HuH-7.5 (cell line): ENCODE results near the gene ASTL.
"Not testable (repeated sequence)": the region's sequence is repeated elsewhere in the genome, so short reads cannot be mapped to it uniquely, and the experiment has no call there.

Experiments used
- DNase-seq: peaks from one replicate; pipeline ENCODE4 v3.0.0; 2011; ENCODE audit warnings: low spot score

ASTL gene

DNA sequence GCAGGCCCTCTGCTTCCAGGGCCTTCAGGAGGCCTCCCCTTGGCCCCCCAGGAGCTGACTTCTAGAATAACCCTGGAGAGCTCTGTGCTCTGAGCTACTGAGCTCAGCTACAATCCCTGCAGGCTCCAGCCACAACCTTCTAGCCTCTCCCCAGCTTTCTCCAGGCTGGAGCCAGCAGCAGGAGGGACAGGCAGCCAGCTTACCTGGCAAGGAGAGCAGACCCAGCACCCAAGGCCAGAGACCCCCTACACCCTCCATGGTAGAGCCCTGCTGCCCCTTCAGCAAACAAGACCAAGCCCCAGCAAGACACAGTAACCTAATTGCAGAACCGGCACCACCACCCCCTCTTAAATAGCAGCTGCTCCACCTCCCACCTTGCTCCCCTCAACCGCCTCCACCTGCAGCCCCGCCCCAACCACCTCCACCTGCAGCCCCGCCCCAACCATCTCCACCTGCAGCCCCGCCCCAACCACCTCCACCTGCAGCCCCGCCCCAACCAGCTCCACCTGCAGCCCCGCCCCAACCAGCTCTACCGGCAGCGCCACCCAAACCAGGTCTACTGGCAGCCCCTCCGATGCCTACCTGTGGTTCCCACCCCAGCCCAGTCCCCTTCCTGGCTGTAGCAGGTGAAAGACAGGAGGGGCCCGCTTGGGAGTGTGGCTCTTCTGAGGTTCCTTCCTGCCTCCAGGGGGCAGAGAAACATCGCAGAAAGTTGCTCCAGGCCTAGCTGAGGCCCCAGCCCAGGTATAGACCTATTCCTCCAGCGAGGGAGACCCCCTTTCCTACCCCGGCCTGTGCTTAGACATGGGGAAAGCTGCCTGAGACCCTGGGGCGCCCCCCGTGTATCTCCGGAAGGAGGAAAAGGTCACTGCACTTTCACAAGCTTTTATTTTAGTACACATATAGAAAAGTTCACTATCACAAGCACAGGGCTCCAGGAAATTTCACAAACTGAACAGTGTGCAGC is at the start of gene ASTL:
TSS of gene ASTL (minus strand) at position 324 of the 967 bp plus-strand sequence. CDS start at position 258, 66 bp downstream.
- DNase-seq: peak; percentile 76

- no peak for DNase-seq
Measured at GRCh38 chr2:96186562-96186961, 48.3 kb upstream of the ASTL start.

DNA sequence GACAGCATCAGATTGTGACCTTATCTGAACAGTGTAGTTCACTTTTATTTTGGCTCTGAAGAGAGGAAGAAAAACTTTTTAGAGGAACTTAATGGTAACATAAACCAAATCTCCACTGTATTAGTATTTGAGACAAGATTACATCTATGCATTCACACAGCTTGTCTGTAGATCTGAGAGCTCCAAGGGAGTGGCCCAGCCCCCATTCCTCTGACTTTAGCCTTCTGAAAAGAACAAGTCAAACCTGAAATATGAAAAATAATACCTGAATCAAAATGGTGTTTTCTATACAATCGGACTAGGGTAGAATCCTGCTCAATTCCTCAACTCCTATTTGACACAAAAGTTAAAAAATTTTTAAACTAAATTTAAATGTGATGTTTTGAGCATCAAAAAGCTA is 47.2 kb upstream of the ASTL start:
- DNase-seq: no peak

GRCh38 chr2:96184989-96185388 is 46.7 kb upstream of the ASTL start:
- no peak for DNase-seq

DNA sequence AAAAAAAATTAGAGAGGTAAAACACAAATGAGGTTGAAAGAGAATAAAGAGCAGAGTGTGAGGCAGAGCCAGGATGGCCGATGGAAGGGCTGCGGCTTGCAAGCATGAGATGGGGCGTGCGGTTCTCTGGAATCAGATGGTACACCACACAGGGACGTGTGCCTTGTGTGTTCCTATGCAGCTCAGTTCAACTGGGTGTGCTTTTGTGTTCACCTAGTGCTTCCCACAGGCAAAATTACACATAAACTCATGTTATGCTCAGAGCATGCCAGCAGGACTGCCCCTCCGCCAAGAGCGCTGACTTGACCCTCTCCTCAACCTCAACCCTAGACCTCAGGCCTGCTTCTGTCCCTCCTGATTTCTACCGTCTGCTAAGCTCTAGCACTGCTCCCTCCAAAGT is 45.9 kb upstream of the ASTL start:
- DNase-seq: no peak

DNA sequence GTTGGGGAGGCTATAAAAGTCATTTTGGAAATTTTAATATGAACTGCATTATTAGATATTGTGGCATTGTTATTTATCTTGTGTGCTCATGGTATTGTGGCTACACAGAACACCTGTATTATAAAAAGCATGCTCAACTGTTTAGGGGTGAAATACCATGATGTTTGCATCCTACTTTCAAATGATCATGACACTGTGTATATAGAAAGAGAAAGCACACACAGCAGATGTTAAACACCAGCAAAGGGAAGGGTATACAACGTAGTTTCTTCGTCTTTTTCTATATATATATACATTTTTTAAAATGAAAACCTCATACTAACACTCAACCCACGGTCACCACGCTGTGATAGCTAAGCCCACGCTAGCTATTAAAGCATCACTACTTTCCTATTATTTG is 43.2 kb upstream of the ASTL start:
- no peak for DNase-seq

DNA sequence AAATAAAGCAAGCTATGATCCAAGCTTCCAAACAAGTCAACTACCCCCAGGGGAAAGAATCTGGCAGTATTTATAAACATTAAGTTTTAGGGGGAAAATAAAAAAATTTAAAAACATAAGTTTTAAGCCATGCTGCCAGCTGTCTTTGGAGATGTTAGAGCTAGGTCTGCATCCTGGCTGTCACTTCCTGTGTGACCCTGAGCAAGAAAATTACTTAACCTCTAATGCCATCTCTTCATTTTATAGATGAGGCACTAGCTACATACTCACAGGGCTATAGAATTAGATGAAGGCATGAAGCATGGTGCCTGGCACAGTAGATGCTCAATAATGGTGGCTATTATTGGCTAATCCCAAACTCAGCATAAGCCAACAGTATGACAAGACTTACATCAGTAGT is 42.2 kb upstream of the ASTL start:
- no peak for DNase-seq

- DNase-seq: no peak
Measured at GRCh38 chr2:96180002-96180401, 41.7 kb upstream of the ASTL start.

- DNase-seq: no peak
Measured at GRCh38 chr2:96176661-96177060, 38.4 kb upstream of the ASTL start.

- DNase-seq: no peak
Measured at GRCh38 chr2:96175951-96176350, 37.6 kb upstream of the ASTL start.

GRCh38 chr2:96174251-96175144 is 36.2 kb upstream of the ASTL start:
- DNase-seq: peak; percentile 76

DNA sequence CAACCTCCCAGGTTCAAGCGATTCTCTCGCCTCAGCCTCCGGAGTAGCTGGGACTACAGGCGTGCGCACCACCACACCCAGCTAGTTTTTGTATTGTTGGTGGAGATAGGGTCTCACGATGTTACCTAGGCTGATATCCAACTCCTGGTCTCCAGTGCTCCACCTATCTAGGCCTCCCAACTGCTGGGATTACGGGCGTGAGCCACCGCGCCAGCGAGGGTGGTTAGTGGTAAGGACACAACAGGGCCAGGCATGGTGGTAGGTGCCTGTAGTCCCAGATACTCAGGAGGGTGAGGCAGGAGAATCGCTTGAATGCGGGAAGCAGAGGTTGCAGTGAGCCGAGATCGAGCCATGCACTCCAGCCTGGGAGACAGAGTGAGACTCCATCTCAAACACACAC is 33.5 kb upstream of the ASTL start:
- no peak for DNase-seq

- no peak for DNase-seq
Measured at GRCh38 chr2:96170626-96171025, 32.3 kb upstream of the ASTL start.

GRCh38 chr2:96169868-96170507 is 31.7 kb upstream of the ASTL start:
- no peak for DNase-seq

GRCh38 chr2:96167407-96168013 is 29.2 kb upstream of the ASTL start:
- DNase-seq: no peak

GRCh38 chr2:96164459-96165184 is 26.3 kb upstream of the ASTL start:
- no peak for DNase-seq

DNA sequence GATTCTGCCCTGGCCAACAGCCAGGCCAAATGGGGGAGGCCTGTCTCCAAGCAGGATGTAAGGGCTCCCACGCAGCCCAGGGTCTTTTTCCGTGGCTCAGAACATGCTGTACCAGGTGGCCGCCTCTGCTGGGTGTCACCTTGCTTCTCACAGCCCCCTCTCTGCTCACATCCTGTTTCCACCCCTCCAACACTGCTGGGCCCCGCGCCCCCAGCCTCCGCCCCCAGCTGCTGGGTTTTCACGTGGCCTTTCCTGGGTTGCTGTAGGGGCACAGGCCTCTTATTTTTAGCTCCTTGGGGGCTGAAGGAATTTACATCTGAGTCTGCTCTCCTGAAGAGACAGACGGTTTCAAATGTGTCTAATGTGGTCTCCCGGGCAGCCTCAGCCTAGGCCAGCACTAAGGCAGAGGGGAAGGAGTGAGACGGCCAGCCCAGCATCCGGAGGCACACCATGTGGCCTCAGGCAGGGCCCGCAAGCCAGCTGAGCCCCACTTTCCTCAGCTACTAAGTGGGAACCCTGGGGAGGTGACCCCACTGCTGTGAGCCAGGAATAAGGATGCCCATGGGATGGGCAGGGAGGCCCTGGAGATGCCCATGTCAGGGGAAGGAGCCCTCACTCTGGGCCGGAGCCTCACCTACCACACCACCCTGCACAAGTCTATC is 25.6 kb upstream of the ASTL start:
- DNase-seq: no peak

DNA sequence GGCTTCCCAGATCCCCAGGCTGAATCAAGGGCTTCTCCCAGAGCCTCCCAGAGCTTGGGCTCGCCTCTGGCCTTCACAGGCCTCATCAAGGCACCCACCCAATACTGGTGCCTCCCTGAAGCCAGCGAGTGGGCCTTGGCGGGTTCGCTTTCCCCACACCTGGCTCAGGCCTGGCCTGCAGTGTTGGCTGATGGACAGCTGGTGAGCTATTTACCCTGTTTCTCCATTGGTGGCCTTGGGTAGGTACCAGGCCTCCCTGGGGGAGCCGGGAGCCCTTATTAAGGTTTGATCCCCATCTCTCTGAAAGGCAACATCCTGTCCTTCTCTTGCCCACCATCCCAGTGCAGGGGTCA is 25.1 kb upstream of the ASTL start:
- no peak for DNase-seq

- DNase-seq: no peak
Measured at GRCh38 chr2:96161898-96162297, 23.6 kb upstream of the ASTL start.

- not testable (repeated sequence) for DNase-seq
Measured at GRCh38 chr2:96160366-96160765, 22.1 kb upstream of the ASTL start.
